Fibroblast of upper back skin (primary cell): ENCODE measurements around the gene ZNF462.
"Not testable (repeated sequence)": the region's sequence is repeated elsewhere in the genome, so short reads cannot be mapped to it uniquely, and the experiment has no call there.

Experiments used
- DNase-seq: peaks from one replicate; pipeline ENCODE4 v3.0.0-alpha.2; 2013

The ZNF462 gene

GRCh38 chr9:106964822-106965525 is 102.0 kb downstream of the ZNF462 start:
- no peak for DNase-seq

GRCh38 chr9:106966481-106966880 is 103.5 kb downstream of the ZNF462 start:
- no peak for DNase-seq

GRCh38 chr9:106969696-106970095 is 106.7 kb downstream of the ZNF462 start:
- DNase-seq = no peak

- DNase-seq = peak; percentile 40
Measured at GRCh38 chr9:106970219-106970975, 107.4 kb downstream of the ZNF462 start.

GRCh38 chr9:106970976-106971457 is 108.1 kb downstream of the ZNF462 start:
- no peak for DNase-seq

- DNase-seq = no peak
Measured at GRCh38 chr9:106972082-106972481, 109.1 kb downstream of the ZNF462 start.

GRCh38 chr9:106974341-106974740 is 111.4 kb downstream of the ZNF462 start:
- DNase-seq = no peak

GRCh38 chr9:106976772-106977171 is 113.8 kb downstream of the ZNF462 start:
- no peak for DNase-seq

GRCh38 chr9:106980551-106981101 is 117.7 kb downstream of the ZNF462 start:
- DNase-seq = peak; percentile 46

GRCh38 chr9:106981396-106982287 is 118.7 kb downstream of the ZNF462 start:
- DNase-seq = no peak

- no peak for DNase-seq
Measured at GRCh38 chr9:106982636-106983035, 119.7 kb downstream of the ZNF462 start.

- DNase-seq = no peak
Measured at GRCh38 chr9:106983346-106983745, 120.4 kb downstream of the ZNF462 start.

GRCh38 chr9:106989904-106990303 is 126.9 kb downstream of the ZNF462 start:
- DNase-seq = not testable (repeated sequence)

- no peak for DNase-seq
Measured at GRCh38 chr9:106992186-106992585, 129.2 kb downstream of the ZNF462 start.

GRCh38 chr9:106993603-106994002 is 130.6 kb downstream of the ZNF462 start:
- DNase-seq = no peak

- DNase-seq = no peak
Measured at GRCh38 chr9:106994463-106994862, 131.5 kb downstream of the ZNF462 start.

- peak; percentile 19 for DNase-seq
Measured at GRCh38 chr9:107000218-107000617, 137.3 kb downstream of the ZNF462 start.

- DNase-seq = no peak
Measured at GRCh38 chr9:107005201-107005600, 142.2 kb downstream of the ZNF462 start.

- no peak for DNase-seq
Measured at GRCh38 chr9:107007402-107007801, 144.4 kb downstream of the ZNF462 start.

- no peak for DNase-seq
Measured at GRCh38 chr9:107008011-107008410, 145.0 kb downstream of the ZNF462 start.

GRCh38 chr9:107008447-107008846 is 145.5 kb downstream of the ZNF462 start:
- DNase-seq = no peak

GRCh38 chr9:107016383-107016782 is 153.4 kb downstream of the ZNF462 start:
- DNase-seq = no peak
